Measurements from ENCODE around the gene HELZ2.

- TF ChIP-seq, protein P1, sequence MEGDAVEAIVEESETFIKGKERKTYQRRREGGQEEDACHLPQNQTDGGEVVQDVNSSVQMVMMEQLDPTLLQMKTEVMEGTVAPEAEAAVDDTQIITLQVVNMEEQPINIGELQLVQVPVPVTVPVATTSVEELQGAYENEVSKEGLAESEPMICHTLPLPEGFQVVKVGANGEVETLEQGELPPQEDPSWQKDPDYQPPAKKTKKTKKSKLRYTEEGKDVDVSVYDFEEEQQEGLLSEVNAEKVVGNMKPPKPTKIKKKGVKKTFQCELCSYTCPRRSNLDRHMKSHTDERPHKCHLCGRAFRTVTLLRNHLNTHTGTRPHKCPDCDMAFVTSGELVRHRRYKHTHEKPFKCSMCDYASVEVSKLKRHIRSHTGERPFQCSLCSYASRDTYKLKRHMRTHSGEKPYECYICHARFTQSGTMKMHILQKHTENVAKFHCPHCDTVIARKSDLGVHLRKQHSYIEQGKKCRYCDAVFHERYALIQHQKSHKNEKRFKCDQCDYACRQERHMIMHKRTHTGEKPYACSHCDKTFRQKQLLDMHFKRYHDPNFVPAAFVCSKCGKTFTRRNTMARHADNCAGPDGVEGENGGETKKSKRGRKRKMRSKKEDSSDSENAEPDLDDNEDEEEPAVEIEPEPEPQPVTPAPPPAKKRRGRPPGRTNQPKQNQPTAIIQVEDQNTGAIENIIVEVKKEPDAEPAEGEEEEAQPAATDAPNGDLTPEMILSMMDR (IDR thresholded peaks at IDR 0.05; ENCODE audit: insufficient read depth, low read depth, low read length): no peak
- no peak for TF ChIP-seq EZH2 (IDR thresholded peaks at IDR 0.05; ENCODE audit: insufficient read depth, low read length)
Observed at GRCh38 chr20:63542696-63543095, 31.3 kb downstream of the HELZ2 start.
